ENCODE data around the gene MYO18A. TPM values are rescaled to one million over a fixed set of nuclear protein-coding genes. Genes with fewer than 3 reads are reported as not detected.

Gene MYO18A
- total RNA-seq, 1 experiment from 2014 or later, result 37.2 TPM

- BruUV-seq (replicated peaks), result no TSS peak
- no peak for DNase-seq (ENCODE audit: low read depth, low spot score)
- TF ChIP-seq POLR2A (IDR thresholded peaks at IDR 0.05; ENCODE audit: borderline replicate concordance, extremely low read depth, insufficient read depth, insufficient read length) (no peak), SP1 (IDR thresholded peaks at IDR 0.05; ENCODE audit: low read depth) (no peak), EZH2phosphoT487 (IDR thresholded peaks at IDR 0.05; ENCODE audit: borderline replicate concordance) (no peak), ATF3 (IDR thresholded peaks at IDR 0.05) (no peak), ZFX (IDR thresholded peaks at IDR 0.05) (no peak), EGR1 (IDR thresholded peaks at IDR 0.05; ENCODE audit: low read depth) (no peak), ELF1 (IDR thresholded peaks at IDR 0.05; ENCODE audit: borderline replicate concordance, low read depth) (no peak), YY1 (IDR thresholded peaks at IDR 0.05; ENCODE audit: extremely low read depth, insufficient replicate concordance, low read depth, low read length) (no peak), ZBTB33 (IDR thresholded peaks at IDR 0.05; ENCODE audit: extremely low read depth, insufficient replicate concordance, low read length) (no peak), CBX3 (IDR thresholded peaks at IDR 0.05; ENCODE audit: low read depth) (no peak), ZNF274 (IDR thresholded peaks at IDR 0.05; ENCODE audit: low read depth, low read length) (no peak)
- peaks cover 9 to 13% of the 10 kb centered on the region in 2 experiments; a peak in 2 of 4 replicates for H3K36me3 ChIP-seq (ENCODE audit: control insufficient read depth in 1 of 2, insufficient read depth in 2 of 2, low read length in 2 of 2)
- H3K27me3 ChIP-seq (ENCODE audit: insufficient read depth, low read length), result no peaks in the 10 kb centered on the region
- no peak overlapping the region for H3K4me2 ChIP-seq (ENCODE audit: low read length)
- H3K4me1 ChIP-seq (ENCODE audit: control insufficient read depth in 1 of 2, insufficient read depth in 2 of 2, low read length in 2 of 2), result peaks cover 3 to 13% of the 10 kb centered on the region in 2 experiments; a peak in 2 of 4 replicates
- intact Hi-C loops (cut with micrococcal nuclease), result no loop called here
- no peak for ATAC-seq
- CTCF ChIA-PET, result interaction anchor here (1.1 to 1.7 kb wide), 2 partner anchors 9 to 21 kb away, joined by 3 read pairs; no protein-coding TSS in a partner anchor
- RAD21 ChIA-PET (ENCODE audit: low non-redundant PET in 1 of 2, low total read pairs in 2 of 2, uncharacterized antibody in 2 of 2, unreplicated experiment in 2 of 2), result no interaction called here
- H3K9ac ChIP-seq (ENCODE audit: low read length), result no peak overlapping the region
- no peak overlapping the region for H2AFZ ChIP-seq (ENCODE audit: low read depth, low read length, poor library complexity, severe bottlenecking)
- POLR2A ChIA-PET, result interaction anchor here (1.7 kb wide), 1 partner anchor 10 kb away, joined by 4 read pairs; no protein-coding TSS in a partner anchor
- no peak overlapping the region for H3K4me3 ChIP-seq (replicated peaks in 1 of 2; ENCODE audit: low read depth in 1 of 2, low read length in 2 of 2)
- no peaks in the 10 kb centered on the region for H4K20me1 ChIP-seq (ENCODE audit: insufficient read depth)
- no peaks in the 10 kb centered on the region for H3K9me2 ChIP-seq (ENCODE audit: insufficient read depth)
- H3K79me2 ChIP-seq (ENCODE audit: insufficient read depth, low read length), result peaks cover 3% of the 10 kb centered on the region; the same call in 1 of the 2 replicates
- no peaks in the 10 kb centered on the region for H3K9me3 ChIP-seq (ENCODE audit: control insufficient read depth in 1 of 2, insufficient read depth in 1 of 2, low read depth in 1 of 2, low read length in 2 of 2)
- no peak overlapping the region for H3K27ac ChIP-seq (ENCODE audit: low read depth, low read length)
Measured at GRCh38 chr17:29165800-29166506, 14.2 kb downstream of the MYO18A start.

Data from HCT116 (cell line).